Thoracic aorta (tissue), 2 donors: ENCODE results near the gene PHACTR1. TPM values are rescaled to one million over a fixed set of nuclear protein-coding genes. Genes with fewer than 3 reads are reported as not detected.

Experiments used
- ATAC-seq: fragments of 150-250 bp; one replicate; pipeline ENCODE4 v1.8.0; 2017; ENCODE audit warnings: low read depth; ENCODE audit not compliant: insufficient number of reproducible peaks, low FRiP score
- DNase-seq: peaks from one replicate; pipeline ENCODE4 v3.0.0-alpha.2; 2020; ENCODE audit warnings: low spot score
- H3K27ac ChIP-seq, 2 donors: fragments of 200-600 bp; sonication (generic); 1 replicate in 1 of 2; 2 replicates in 1 of 2; pipeline ENCODE4 v1.5.1; 2016; ENCODE audit warnings: mild to moderate bottlenecking in 2 of 2, moderate library complexity in 2 of 2
- H3K27me3 ChIP-seq: fragments of 200-600 bp; sonication (generic); replicated peaks from 2 replicates; pipeline ENCODE4 v1.6.0; 2016; ENCODE audit warnings: mild to moderate bottlenecking; ENCODE audit not compliant: insufficient read depth
- H3K36me3 ChIP-seq: fragments of 200-600 bp; sonication (generic); one replicate; pipeline ENCODE4 v1.5.1; 2016
- H3K4me1 ChIP-seq, 2 donors: fragments of 200-600 bp; sonication (generic); 1 replicate in 1 of 2; 2 replicates in 1 of 2; pipeline versions ENCODE4 v1.5.1 to v1.6.0; 2016; ENCODE audit warnings: low read depth in 2 of 2, mild to moderate bottlenecking in 1 of 2; ENCODE audit not compliant: control insufficient read depth in 1 of 2
- H3K4me3 ChIP-seq: fragments of 200-600 bp; sonication (generic); 2 replicates; pipeline ENCODE4 v1.5.1; 2016; ENCODE audit warnings: mild to moderate bottlenecking
- H3K9me3 ChIP-seq: fragments of 200-600 bp; sonication (generic); 2 replicates; pipeline ENCODE4 v1.5.1; 2016
- total RNA-seq, 2 donors: library from RNA; depleted of rRNA; stranded (reverse); fragments of >200 nt; gene quantifications; one replicate each; pipeline versions ENCODE4 v1.1.0 to v1.2.3, GENCODE V29; 2016
- TF ChIP-seq, protein P1 (sequence below): fragments of 200-600 bp; sonication (generic); IDR thresholded peaks from one replicate; pipeline ENCODE4 v1.5.1; 2019; ENCODE audit warnings: antibody characterized with exemption

Gene PHACTR1
- total RNA-seq, 2 donors from 2014 or later, result 42.9 to 69.1 TPM

DNA sequence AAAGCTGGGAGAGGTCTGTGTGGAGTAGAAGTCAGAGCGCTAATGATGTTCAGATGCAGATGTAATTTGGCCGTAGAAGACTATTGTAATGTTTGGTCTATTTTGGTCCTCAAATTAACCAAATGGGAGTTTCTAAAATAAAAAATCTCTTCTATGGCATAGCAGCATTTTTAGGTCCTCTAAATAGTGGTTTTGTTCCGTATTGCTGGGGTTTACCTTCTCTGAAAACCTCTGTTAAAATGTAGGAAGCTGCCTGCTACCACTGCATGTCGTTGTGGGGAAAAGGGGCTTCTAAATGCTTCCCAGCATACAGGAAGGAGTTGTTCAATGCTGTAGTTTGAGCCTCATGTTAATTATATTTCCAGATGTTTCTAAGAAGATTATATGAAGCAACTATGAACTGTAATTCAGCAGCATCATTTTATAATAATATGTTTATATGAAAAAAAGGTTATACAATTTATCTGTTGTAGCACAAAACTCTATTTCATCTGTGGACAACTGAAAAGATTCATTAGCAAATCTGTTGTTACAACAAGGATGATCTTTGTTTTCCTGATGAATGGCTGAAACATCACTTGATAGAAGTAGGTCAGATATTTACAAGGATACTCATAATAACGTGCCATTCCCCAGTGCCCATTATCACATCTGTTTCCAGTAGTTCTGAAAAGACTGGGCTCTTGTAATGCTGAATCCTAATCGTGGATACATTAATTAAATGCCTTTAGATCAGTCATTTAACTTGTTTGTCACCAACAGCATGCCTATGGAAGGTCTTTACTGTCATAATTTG, 355.2 kb downstream of the PHACTR1 start:
- Histone ChIP-seq H3K27me3 (no peaks in the 10 kb centered on the region), H3K27ac (peak overlapping the region; percentile 37 to 41), H3K36me3 (no peaks in the 10 kb centered on the region), H3K4me3 (no peak overlapping the region), H3K4me1 (peaks cover 30 to 79% of the 10 kb centered on the region in 2 donors), H3K9me3 (no peaks in the 10 kb centered on the region)
- DNase-seq (no peak), ATAC-seq (no peak)
- TF ChIP-seq, protein P1, sequence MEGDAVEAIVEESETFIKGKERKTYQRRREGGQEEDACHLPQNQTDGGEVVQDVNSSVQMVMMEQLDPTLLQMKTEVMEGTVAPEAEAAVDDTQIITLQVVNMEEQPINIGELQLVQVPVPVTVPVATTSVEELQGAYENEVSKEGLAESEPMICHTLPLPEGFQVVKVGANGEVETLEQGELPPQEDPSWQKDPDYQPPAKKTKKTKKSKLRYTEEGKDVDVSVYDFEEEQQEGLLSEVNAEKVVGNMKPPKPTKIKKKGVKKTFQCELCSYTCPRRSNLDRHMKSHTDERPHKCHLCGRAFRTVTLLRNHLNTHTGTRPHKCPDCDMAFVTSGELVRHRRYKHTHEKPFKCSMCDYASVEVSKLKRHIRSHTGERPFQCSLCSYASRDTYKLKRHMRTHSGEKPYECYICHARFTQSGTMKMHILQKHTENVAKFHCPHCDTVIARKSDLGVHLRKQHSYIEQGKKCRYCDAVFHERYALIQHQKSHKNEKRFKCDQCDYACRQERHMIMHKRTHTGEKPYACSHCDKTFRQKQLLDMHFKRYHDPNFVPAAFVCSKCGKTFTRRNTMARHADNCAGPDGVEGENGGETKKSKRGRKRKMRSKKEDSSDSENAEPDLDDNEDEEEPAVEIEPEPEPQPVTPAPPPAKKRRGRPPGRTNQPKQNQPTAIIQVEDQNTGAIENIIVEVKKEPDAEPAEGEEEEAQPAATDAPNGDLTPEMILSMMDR, result no peak

DNA sequence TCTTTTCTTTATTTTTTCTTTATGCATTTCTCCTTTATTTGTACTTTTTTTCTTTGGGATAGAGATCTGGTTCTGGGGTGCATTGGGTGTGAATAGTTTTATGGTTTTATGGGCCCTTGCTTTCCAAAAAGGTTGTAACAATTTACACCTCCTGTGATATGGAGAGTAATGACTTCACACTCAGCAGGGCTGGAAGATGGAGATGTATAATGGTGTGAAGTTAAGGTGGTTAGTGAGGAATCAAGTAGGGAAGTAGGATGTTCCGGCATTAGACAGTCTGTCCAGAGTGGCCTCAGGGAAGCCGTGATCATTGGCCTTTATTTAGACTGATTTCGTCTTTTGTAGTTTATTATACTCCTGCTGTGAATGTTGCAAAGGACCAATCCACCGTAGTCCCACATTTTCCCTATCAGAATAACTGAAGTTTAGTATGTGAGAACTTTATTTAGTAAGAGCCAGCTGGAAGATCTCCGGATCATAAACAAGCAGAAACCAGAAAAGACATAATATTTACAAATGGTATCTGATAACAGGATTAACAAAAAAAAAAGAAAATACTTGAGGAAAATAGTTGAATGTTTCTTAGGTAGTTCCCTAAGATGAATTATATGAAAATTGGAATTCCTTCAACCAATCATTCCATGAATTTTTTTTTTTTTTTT, 356.2 kb downstream of the PHACTR1 start:
- TF ChIP-seq, protein P1, result no peak
- Histone ChIP-seq H3K9me3 (no peaks in the 10 kb centered on the region), H3K4me1 (peaks cover 33 to 81% of the 10 kb centered on the region in 2 donors), H3K4me3 (no peak overlapping the region), H3K27ac (peak overlapping the region in 1 of 2 donors; percentile 64), H3K27me3 (no peaks in the 10 kb centered on the region), H3K36me3 (no peaks in the 10 kb centered on the region)
- DNase-seq (no peak), ATAC-seq (no peak)

DNA sequence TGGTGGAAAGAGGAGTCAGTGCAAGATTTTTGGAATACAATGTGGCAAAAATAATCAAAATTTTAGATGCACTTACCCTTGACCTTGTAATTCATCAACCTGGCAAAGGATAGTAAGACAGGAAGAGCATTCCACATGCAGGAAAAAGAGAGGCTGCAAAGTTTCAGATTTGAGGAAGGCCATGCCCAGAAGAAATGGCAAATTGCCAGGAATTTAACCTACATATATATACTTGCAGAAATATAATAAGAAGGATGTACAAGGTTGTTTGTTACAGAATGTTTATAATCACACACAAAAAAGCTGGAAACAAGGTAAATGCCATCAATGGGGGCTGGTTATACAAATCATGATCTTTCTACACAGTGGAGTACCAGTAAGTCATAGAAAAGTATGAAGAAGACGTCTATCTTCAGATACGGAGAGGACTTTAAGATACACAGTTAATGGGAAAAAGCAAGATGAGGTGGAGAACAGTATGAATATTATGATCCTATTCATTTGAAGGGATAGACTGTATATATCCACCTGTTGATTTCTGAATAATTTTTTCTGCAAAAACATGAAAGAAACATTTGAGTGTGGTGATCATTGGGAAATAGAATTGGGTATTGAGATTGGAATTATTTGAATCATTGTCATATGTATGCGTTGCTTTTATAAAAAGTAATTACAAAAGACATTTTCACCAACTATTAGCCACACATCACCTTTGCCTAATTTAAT, 358.0 kb downstream of the PHACTR1 start:
- Histone ChIP-seq H3K9me3 (no peaks in the 10 kb centered on the region), H3K27me3 (no peaks in the 10 kb centered on the region), H3K4me3 (no peak overlapping the region), H3K36me3 (no peaks in the 10 kb centered on the region), H3K4me1 (peaks cover 44 to 89% of the 10 kb centered on the region in 2 donors), H3K27ac (peak overlapping the region in 1 of 2 donors; percentile 1)
- no peak for DNase-seq
- ATAC-seq, result no peak
- TF ChIP-seq, protein P1, result no peak

DNA sequence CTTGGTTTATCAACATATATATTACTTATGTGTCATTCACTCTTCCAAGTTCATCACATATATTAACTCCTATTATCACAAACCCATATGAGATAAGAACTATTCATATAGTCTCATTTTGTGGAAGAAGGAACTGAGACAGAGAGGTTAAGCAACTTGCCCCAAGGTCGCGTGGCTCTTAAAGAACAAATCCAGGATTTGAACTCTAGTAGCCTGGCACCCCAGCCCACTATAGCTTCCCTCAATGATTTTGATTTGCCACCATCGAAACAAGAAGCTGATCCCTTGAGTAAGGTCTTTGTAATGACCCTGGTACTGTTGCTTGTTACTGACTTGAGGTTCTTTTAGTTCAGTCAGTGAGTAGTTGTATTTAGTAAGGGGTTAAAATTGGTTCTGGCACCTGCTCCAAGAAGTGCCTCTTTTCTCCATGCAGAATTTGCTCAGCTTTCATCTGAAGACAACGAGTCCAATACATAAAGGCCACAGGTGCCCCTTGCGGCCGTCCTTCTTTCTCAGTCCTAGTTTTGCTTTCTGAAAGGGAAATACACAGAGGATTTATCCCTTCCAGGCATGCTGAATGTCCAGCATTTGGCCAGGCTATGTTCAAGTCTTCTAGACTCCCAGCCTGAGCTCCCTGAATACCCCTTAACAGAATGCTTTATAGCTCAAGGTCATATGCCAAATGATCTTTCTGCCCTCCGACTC, 358.7 kb downstream of the PHACTR1 start:
- ATAC-seq, result no peak
- TF ChIP-seq, protein P1, result no peak
- Histone ChIP-seq H3K27me3 (no peaks in the 10 kb centered on the region), H3K4me3 (no peak overlapping the region), H3K27ac (peak overlapping the region; percentile 1 to 38), H3K9me3 (no peaks in the 10 kb centered on the region), H3K36me3 (no peaks in the 10 kb centered on the region), H3K4me1 (peaks cover 51 to 93% of the 10 kb centered on the region in 2 donors)
- DNase-seq, result no peak
